ENCODE data around the gene KANSL1L.
"Not testable (repeated sequence)": the region's sequence is repeated elsewhere in the genome, so short reads cannot be mapped to it uniquely, and the experiment has no call there.

KANSL1L gene

GRCh38 chr2:210179351-210179990 is 8.3 kb upstream of the KANSL1L start:
- DNase-seq, result no peak

- DNase-seq, result no peak
Observed at GRCh38 chr2:210177769-210178168, 6.6 kb upstream of the KANSL1L start.

GRCh38 chr2:210177115-210177514 is 5.9 kb upstream of the KANSL1L start:
- not testable (repeated sequence) for DNase-seq

GRCh38 chr2:210174086-210174485 is 2.9 kb upstream of the KANSL1L start:
- no peak for DNase-seq

GRCh38 chr2:210172219-210172575 is 988 bp upstream of the KANSL1L start:
- no peak for DNase-seq

GRCh38 chr2:210170446-210171303 is 534 bp downstream of the KANSL1L start:
- DNase-seq, result peak; percentile 78 to 99 (median 94)

GRCh38 chr2:210170196-210170445 is 1.1 kb downstream of the KANSL1L start:
- no peak for DNase-seq

GRCh38 chr2:210169516-210170195 is 1.6 kb downstream of the KANSL1L start:
- DNase-seq, result no peak

GRCh38 chr2:210167227-210167626 is 4.0 kb downstream of the KANSL1L start:
- DNase-seq, result no peak

GRCh38 chr2:210162466-210163124 is 8.6 kb downstream of the KANSL1L start:
- DNase-seq, result no peak

GRCh38 chr2:210159059-210159458 is 12.2 kb downstream of the KANSL1L start:
- DNase-seq, result no peak

GRCh38 chr2:210158236-210158635 is 13.0 kb downstream of the KANSL1L start:
- no peak for DNase-seq

- no peak for DNase-seq
Observed at GRCh38 chr2:210157526-210157925, 13.7 kb downstream of the KANSL1L start.

- DNase-seq, result no peak
Observed at GRCh38 chr2:210147614-210148013, 23.6 kb downstream of the KANSL1L start.

- no peak for DNase-seq
Observed at GRCh38 chr2:210132239-210132638, 39.0 kb downstream of the KANSL1L start.

- no peak for DNase-seq
Observed at GRCh38 chr2:210128961-210129360, 42.2 kb downstream of the KANSL1L start.

- no peak for DNase-seq
Observed at GRCh38 chr2:210113614-210114235, 57.5 kb downstream of the KANSL1L start.

- DNase-seq, result no peak
Observed at GRCh38 chr2:210112871-210113270, 58.3 kb downstream of the KANSL1L start.

- no peak for DNase-seq
Observed at GRCh38 chr2:210099940-210100339, 71.3 kb downstream of the KANSL1L start.

- no peak for DNase-seq
Observed at GRCh38 chr2:210094787-210095186, 76.4 kb downstream of the KANSL1L start.

- no peak for DNase-seq
Observed at GRCh38 chr2:210092791-210093190, 78.4 kb downstream of the KANSL1L start.

- DNase-seq, result no peak
Observed at GRCh38 chr2:210086930-210087329, 84.3 kb downstream of the KANSL1L start.

Measured in amygdala (tissue), 56 donors.